Psoas muscle (tissue), 8 donors: Measurements from ENCODE around the gene SPPL2C. TPM values are rescaled to one million over a fixed set of nuclear protein-coding genes. Genes with fewer than 3 reads are reported as not detected.

Source experiments
- ATAC-seq, 4 donors: fragments of 200-7000 bp; cut with Tn5 transposase; one replicate each; pipeline ENCODE4 v1.9.1; 2020; ENCODE audit warnings: moderate library complexity in 3 of 4, mild to moderate bottlenecking in 2 of 4
- DNase-seq, 2 donors: peaks; one replicate each; pipeline ENCODE4 v3.0.0-alpha.2; 2020
- H3K27ac ChIP-seq: fragments of 200-600 bp; one replicate; pipeline ENCODE4 v1.8.0; 2022
- H3K27me3 ChIP-seq, 3 donors: fragments of 200-600 bp in 1 of 3; one replicate each; pipeline versions ENCODE4 v1.6.1 to v1.8.0; 2013 to 2022; ENCODE audit warnings: low read length in 2 of 3, mild to moderate bottlenecking in 2 of 3, moderate library complexity in 1 of 3; ENCODE audit not compliant: insufficient read depth in 3 of 3
- H3K36me3 ChIP-seq, 2 donors: fragments of 200-600 bp in 1 of 2; one replicate each; pipeline versions ENCODE4 v1.6.1 to v1.8.0; 2013 to 2022; ENCODE audit warnings: low read depth in 1 of 2, mild to moderate bottlenecking in 1 of 2, moderate library complexity in 1 of 2; ENCODE audit not compliant: insufficient read depth in 1 of 2
- H3K4me1 ChIP-seq: fragments of 200-600 bp; one replicate; pipeline ENCODE4 v1.8.0; 2022
- H3K4me3 ChIP-seq: fragments of 200-600 bp; one replicate; pipeline ENCODE4 v1.8.0; 2022; ENCODE audit warnings: mild to moderate bottlenecking
- H3K9me3 ChIP-seq: fragments of 200-600 bp; one replicate; pipeline ENCODE4 v1.8.0; 2022
- whole genome bisulfite sequencing, 3 donors: extraction: QIAGEN DNeasy Blood & Tissue Kit; methylation state at CpG; one replicate each; pipeline versions ENCODE4 v1.1.6 to v1.1.7; 2013; 5-methylcytosine and 5-hydroxymethylcytosine counted together
- intact Hi-C, 2 donors: fragments of 100-400 bp; cut with DNase I; formaldehyde crosslinking; loops; one replicate each; pipeline versions ENCODE4 v1.11.0 to v1.14.2; 2022
- polyA plus RNA-seq, 3 donors: library from polyadenylated mRNA; stranded (reverse); fragments of 200-250 nt; gene quantifications; one replicate each; pipeline ENCODE4 v1.2.3, GENCODE V29; 2013
- total RNA-seq, 4 donors: library from RNA; stranded (reverse); fragmentation: NEBNext Ultra II Directional in 2 of 4; extraction: Animal tissue kit (Norgen Biotek cat#: 25700) in 2 of 4; gene quantifications; one replicate each; pipeline versions ENCODE4 v1.2.1 to v1.2.4, GENCODE V29; 2021 to 2023
- TF ChIP-seq, protein P1 (sequence below): fragments of 200-600 bp; IDR thresholded peaks from one replicate; pipeline ENCODE4 v1.8.0; 2022; ENCODE audit warnings: antibody characterized with exemption
- donor health status: healthy with polysubstance abuse.
- donor health status: DM: no; HTN: no; CAD: no; lungs with moderate emphysema.
- donor health status: Bipolar disorder and iron deficiency.
- donor health status: healthy.
- donor health status: DM: yes; HTN: yes; CAD: no.
- donor health status: DM: no; HTN: no; CAD: no.
- donor health status: DM: no; HTN: no; CAD: no.
- donor health status: DM: yes; HTN: yes; CAD: no.

SPPL2C gene
- total and polyA plus RNA-seq, 7 donors, result not detected

DNA sequence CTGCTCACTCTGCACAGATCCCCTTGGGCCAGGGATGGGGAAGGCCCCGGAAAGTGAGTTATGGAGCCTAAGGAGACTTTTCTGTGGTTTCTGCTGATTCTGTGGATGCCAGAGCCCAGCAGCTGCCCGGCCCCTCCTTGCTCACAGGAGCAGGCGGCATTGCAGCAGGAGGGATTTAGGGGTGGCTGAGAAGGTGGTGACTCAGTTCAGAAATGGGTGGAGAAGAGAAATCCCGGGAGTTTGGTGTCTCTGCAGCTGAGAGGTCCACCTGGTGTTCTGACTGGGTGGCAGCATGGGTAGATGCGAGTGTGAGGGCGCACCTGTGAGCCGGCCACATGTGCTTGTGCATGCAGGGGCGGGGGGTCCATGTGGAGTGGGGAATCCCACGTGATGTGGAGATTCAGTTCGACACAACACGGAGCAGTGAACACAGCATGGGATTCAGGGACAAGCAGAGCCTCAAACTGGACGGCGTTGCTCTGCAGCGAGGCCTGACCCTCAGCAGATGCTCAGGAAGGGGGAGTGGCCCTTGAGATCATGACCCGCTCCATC is 16.0 kb upstream of the SPPL2C start:
- H3K4me1 ChIP-seq, result no peaks in the 10 kb centered on the region
- no peaks in the 10 kb centered on the region for H3K36me3 ChIP-seq
- TF ChIP-seq, protein P1, sequence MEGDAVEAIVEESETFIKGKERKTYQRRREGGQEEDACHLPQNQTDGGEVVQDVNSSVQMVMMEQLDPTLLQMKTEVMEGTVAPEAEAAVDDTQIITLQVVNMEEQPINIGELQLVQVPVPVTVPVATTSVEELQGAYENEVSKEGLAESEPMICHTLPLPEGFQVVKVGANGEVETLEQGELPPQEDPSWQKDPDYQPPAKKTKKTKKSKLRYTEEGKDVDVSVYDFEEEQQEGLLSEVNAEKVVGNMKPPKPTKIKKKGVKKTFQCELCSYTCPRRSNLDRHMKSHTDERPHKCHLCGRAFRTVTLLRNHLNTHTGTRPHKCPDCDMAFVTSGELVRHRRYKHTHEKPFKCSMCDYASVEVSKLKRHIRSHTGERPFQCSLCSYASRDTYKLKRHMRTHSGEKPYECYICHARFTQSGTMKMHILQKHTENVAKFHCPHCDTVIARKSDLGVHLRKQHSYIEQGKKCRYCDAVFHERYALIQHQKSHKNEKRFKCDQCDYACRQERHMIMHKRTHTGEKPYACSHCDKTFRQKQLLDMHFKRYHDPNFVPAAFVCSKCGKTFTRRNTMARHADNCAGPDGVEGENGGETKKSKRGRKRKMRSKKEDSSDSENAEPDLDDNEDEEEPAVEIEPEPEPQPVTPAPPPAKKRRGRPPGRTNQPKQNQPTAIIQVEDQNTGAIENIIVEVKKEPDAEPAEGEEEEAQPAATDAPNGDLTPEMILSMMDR, result no peak
- 48 to 72% (median 61%) methylated on average over 15 of the region's 15 CpGs for WGBS, 3 donors
- no peak overlapping the region for H3K4me3 ChIP-seq
- no peak overlapping the region for H3K27ac ChIP-seq
- DNase-seq (no peak), ATAC-seq (no peak)
- no peaks in the 10 kb centered on the region for H3K9me3 ChIP-seq
- H3K27me3 ChIP-seq, result peaks cover 0 to 2% (median 0%) of the 10 kb centered on the region in 3 donors
- intact Hi-C loops, result no loop called here

DNA sequence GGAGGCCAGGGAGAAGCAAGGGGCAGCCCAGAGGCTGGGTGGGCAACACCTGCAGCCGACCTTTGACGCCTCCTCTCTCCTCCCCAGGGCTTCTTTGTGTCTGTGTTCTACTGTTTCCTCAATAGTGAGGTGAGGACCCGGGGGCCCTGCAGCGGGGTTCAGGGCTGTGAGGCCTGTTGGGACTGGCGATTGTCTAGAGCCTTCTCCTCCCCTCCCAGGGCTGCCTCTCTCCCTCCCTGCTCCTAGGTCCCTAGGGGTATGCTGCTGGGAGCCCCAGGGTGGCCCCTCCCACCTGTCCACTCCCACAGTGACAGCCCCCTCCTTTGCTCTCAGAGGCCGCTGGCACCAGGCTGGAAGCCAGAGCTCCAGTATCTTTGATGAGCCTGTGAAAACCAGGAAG is 10.8 kb upstream of the SPPL2C start:
- TF ChIP-seq, protein P1, result no peak
- Histone ChIP-seq H3K9me3 (no peaks in the 10 kb centered on the region), H3K36me3 (no peaks in the 10 kb centered on the region), H3K27ac (no peak overlapping the region), H3K4me3 (no peak overlapping the region), H3K27me3 (no peaks in the 10 kb centered on the region), H3K4me1 (no peaks in the 10 kb centered on the region)
- ATAC-seq (no peak), DNase-seq (no peak)
- intact Hi-C loops, result loop anchor here (2.0 to 10.0 kb wide), 3 partner anchors 112 to 439 kb away; no protein-coding TSS in a partner anchor
- 54 to 57% (median 55%) methylated on average over 4 to 6 of the region's 6 CpGs for WGBS, 3 donors

DNA sequence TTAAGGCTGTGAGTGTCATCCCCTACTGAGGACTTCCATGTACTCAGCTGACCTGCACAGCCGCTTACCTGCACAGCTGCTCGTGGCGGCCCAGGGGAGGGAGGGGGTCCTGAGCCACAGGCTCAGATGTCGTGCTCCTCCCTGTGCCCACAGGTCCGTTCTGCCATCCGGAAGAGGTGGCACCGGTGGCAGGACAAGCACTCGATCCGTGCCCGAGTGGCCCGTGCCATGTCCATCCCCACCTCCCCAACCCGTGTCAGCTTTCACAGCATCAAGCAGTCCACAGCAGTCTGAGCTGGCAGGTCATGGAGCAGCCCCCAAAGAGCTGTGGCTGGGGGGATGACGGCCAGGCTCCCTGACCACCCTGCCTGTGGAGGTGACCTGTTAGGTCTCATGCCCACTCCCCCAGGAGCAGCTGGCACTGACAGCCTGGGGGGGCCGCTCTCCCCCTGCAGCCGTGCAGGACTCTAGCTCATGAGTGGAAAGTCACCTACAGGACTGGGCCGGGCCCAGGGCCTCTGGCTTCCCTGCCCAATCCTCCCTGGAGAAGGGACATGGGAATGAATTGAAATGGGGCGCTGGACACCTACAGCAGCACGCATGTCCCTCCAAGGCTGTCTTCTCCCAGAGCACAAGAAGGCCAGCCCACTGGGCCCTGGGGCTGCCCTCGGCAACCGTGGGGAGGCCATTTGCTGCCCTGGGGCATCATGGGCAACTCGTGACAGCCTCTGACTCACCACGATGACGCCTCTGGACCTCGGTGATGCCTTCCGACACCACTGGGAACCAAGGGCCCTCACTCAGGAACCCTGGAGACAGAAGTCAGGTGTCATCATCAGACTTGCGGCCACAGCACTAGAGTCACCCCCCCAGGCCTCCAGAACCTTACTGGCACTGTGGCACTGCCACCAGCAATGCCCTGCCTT is 9.9 kb upstream of the SPPL2C start:
- H3K36me3 ChIP-seq, result no peaks in the 10 kb centered on the region
- H3K27me3 ChIP-seq, result no peaks in the 10 kb centered on the region
- intact Hi-C loops, result loop anchor here in 1 of 2 donors (5.0 to 10.0 kb wide), 2 partner anchors 112 to 440 kb away; no protein-coding TSS in a partner anchor
- ATAC-seq, result no peak
- no peak overlapping the region for H3K4me3 ChIP-seq
- no peaks in the 10 kb centered on the region for H3K4me1 ChIP-seq
- no peaks in the 10 kb centered on the region for H3K9me3 ChIP-seq
- WGBS, 3 donors, result 77 to 88% (median 79%) methylated on average over 26 of the region's 26 CpGs
- TF ChIP-seq, protein P1, result no peak
- no peak overlapping the region for H3K27ac ChIP-seq
- no peak for DNase-seq

DNA sequence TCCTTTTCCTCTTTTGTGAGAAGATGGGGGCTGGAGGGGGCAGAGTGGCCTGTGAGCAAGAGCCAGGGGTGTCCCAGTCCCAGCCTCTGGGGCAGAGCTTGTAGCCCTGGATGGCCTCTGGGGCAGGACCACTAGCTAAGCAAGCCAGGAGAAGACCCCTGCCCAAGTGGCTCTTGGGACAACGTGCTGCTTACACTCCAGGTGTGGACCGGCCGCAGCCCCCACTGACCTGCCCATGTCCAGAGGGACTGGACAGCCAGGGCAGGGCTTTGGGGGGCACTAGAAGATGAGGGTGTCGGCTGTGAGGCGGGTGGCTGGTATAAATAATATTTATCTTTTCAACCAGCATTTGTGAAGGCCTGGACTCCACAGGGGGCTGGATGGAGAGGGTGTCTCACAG is 9.2 kb upstream of the SPPL2C start:
- intact Hi-C loops, result loop anchor here in 1 of 2 donors (10.0 kb wide), 1 partner anchor 441 kb away; no protein-coding TSS in a partner anchor
- Histone ChIP-seq H3K27ac (no peak overlapping the region), H3K36me3 (no peaks in the 10 kb centered on the region), H3K27me3 (no peaks in the 10 kb centered on the region), H3K4me3 (no peak overlapping the region), H3K9me3 (no peaks in the 10 kb centered on the region), H3K4me1 (no peaks in the 10 kb centered on the region)
- ATAC-seq (no peak), DNase-seq (no peak)
- TF ChIP-seq, protein P1, result no peak
- WGBS, 3 donors, result 85 to 97% (median 88%) methylated on average over 5 of the region's 5 CpGs
